SIG-M5 treated with dmso at 0.1 percent for 504 hours (cell line): ENCODE data around the gene GCNT2.
"Not testable (repeated sequence)": the region's sequence is repeated elsewhere in the genome, so short reads cannot be mapped to it uniquely, and the experiment has no call there.

Experiments used
- DNase-seq: peaks from one replicate; lab custom pipeline; 2025; ENCODE audit not compliant: unreplicated experiment; lab: John Stamatoyannopoulos, UW

The GCNT2 gene

DNA sequence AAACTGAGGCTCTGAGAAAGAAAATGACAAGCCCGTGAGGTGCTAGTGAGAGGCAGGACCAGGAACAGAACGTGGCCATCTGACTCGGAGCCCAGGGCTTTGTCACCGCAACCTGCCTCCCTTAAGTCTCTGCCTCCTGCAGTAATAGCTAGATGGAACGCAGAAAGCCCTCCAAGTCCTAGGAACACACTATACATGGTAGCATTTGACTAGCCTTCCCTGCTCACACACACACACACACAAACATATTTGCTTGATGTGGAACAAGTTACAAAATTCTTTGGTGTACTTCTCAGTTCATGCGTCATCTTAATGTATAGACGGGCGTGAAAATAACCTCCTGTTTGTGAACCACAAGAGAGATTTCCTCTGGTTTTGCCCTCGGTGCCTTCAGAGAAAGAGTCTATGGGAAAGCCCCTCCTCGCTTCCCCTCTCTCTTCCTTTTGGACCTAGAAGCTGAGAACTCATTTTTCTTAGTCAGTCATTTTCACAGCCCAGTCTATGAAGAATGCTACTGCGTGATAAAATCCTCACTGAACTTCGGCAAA is 134.4 kb downstream of the GCNT2 start:
- DNase-seq = no peak

DNA sequence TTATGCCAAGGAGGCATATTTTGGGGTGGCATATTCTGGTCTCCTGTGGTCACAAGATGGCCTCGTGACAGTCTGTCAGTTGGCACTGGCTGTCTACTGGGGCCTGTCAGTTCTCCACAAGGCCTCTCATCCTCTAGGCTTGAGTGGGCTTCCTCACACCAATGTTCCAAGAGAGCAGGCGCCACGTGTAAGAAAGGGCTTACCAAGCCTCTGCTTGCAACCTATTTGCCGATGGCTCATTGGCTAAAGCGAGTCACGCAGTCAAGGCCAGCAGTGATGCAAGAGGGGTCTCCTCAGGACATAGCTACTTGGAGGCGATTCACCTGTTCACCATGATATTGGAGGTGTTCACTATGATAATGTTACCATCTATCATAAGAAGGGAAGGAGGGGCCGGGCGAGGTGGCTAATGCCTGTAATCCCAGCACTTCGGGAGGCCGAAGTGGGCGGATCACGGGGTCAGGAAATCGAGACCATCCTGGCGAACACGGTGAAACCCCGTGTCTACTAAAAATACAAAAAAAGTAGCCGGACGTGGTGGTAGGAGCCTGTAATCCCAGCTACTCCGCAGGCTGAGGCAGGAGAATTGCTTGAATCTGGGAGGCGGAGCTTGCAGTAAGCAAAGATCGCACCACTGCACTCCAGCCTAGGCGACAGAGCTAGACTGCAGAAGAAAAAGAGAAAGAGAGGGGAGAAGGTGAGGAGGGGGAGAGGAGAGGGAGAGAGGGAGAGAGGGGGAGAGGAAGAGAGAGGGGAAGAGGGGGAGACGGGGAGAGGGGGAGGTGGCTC is 138.0 kb downstream of the GCNT2 start:
- DNase-seq = no peak

DNA sequence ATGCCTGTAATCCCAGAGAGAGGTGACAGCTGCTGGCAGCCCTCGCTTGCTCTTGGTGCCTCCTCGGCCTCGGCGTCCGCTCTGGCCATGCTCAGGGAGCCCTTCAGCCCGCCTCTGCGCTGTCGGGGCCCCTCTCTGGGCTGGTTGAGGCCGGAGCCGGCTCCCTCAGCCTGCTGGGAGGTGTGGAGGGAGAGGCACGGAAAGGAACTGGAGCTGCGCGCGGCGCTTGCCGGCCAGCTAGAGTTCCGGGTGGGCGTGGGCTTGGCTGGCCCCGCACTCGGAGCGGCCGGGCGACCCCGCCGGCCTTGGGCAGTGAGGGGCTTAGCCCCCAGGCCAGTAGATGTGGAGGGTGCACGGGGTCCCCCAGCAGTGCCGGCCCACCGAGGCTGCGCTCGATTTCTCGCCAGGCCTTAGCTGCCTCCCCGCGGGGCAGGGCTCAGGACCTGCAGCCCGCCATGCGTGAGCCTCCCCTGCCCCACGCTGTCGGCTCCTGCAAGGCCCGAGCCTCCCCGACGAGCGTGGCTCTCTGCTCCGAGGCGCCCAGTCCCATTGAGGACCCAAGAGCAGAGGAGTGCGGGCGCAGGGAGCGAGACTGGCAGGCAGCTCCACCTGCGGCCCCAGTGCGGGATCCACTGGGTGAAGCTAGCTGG is 138.7 kb downstream of the GCNT2 start:
- DNase-seq = no peak

DNA sequence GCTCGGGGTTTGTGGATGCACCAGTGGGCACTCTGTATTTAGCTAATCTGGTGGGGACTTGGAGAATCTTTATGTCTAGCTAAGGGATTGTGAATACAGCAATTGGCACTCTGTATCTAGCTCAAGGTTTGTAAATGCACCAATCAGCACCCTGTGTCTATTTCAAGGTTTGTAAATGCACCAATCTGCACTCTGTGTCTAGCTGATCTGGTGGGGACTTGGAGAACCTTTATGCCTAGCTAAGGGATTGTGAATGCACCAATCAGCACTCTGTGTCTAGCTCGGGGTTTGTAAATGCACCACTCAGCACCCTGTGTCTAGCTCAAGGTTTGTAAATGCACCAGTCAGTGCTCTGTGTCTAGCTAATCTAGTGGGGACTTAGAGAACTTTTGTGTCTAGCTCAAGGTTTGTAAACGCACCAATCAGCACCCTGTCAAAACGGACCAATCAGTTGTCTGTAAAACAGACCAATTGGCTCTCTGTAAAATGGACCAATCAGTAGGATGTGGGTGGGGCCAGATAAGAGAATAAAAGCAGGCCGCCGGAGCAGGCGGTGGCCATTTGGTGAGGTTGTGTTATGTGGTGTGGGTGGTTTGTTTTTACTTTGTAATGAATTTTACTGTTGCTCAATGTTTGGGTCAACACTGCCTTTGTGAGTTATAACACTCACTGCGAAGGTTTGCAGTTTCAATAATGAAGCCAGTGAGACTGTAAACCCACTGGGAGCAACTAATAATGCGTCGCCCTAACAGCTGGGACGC is 139.5 kb downstream of the GCNT2 start:
- not testable (repeated sequence) for DNase-seq

DNA sequence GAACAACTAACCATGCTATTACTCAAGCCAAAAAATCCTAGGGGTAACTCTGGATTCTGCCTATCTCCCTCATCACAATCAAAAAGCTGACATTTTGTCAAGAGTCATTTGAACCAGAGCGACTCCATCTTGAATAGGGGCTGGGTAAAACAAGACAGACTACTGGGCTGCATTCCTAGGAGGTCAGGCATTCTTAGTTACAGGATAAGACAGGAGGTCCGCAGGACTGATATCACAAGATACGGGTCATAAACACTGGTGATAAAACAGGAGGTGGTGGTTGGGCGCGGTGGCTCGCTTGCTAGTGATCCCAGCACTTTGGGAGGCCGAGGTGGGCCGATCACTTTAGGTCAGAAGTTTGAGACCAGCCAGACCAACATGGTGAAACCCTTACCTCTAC is 141.1 kb downstream of the GCNT2 start:
- no peak for DNase-seq

DNA sequence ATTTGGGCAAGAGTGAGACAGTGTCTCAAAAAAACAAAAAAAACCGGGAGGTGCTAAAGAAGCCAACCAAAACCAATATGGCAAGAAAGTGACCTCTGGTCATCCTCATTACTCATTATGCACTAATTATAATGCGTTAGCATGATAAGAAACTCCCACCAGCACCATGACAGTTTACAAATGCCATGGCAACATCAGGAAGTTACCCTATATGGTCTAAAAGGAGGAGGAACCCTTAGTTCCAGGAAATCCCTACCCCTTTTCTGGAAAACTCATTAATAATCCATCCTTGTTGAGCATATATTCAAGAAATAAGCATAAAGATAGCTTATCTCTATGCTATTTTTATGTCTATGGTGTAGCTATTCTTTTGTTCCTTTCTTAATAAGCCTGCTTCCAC is 141.6 kb downstream of the GCNT2 start:
- DNase-seq = no peak

DNA sequence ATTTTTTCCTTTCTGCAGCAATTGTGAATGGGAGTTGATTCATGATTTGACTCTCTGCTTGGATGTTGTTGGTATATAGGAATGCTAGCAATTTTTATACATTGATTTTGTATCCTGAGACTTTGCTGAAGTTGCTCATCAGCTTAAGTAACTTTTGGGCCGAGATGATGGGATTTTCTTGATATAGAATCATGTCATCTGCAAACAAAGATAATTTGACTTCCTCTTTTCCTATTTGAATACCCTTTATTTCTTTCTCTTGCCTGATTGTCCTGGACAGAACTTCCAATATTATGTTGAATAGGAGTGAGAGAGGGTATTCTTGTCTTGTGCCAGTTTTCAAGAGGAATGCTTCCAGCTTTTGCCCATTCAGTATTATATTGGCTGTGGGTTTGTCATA is 144.4 kb downstream of the GCNT2 start:
- not testable (repeated sequence) for DNase-seq

DNA sequence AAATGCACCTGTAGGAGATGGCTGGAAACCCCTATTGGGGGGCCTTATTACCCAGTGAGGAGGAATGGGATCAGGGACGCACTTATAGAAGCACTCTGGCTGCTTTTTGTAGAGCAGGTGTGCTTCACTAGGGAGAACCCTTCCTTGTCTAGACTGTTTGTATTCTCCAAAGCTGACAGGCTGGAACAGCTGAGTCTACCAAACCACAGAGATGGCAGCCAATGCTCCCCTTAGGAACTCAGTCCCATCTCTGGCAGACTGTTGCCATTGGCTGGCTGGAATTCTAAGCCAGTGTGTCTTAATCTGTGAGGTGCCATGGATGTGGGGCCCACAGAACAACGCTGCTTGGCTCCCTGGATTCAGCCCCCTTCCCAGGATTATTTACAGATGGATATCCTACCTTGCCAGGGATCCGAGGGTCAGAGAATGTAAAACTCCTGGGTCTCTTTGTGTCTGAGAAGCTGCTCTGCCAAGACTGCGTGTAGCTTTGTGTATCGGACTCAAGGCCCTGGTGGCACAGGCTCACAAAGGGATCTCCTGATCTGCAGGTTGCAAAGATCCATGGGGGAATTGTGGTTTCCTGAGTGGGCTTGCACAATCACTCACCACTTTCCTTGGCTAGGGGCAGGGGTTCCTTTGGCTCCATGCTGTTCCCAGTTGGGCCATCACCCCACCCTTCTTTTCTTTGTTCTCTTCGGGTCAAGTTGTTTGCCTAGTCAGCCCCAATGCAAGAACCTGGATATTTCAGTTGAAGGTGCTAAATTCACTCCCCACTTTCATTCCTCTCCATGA is 147.2 kb downstream of the GCNT2 start:
- no peak for DNase-seq

DNA sequence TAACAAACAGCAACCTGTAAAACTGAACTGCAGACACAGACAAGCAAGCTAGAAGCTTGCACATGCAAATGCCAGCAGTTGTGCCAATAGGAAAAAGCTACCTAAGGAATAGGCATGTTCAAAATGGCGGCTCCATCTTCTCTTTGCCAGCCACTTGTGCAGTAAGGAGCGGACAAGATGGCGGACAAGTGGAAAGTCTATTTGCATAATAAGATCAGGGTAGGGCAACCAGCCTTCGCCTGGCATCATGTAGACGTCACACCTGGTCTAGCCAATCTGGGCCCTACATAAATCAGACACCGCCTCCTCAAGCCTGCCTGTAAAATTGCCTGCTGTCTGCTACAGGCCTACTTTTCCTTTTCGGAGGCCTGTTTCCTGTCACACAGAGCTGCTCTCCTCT is 155.3 kb downstream of the GCNT2 start:
- DNase-seq = no peak

DNA sequence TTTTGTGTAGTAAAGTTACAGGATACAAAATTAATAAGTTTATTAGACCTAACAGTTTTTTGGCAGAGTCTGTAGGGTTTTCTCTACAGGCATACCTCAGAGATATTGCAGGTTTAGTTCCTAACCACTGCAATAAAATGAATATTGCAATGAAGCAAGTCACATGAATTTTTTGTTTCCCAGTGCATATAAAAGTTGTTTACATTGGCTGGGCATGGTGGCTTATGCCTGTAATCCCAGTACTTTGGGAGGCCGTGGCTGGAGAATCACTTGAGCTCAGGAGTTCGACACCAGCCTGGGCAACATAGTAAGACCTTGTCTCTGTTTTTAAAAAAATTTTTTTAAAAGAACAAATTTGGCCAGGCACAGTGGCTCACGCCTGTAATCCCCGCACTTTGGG is 157.3 kb downstream of the GCNT2 start:
- DNase-seq = no peak
